Gastroesophageal sphincter (tissue), 4 donors: Measurements from ENCODE around the gene ARMH3. TPM values are rescaled to one million over a fixed set of nuclear protein-coding genes. Genes with fewer than 3 reads are reported as not detected.

Source experiments
- ATAC-seq: fragments of 150-250 bp; one replicate; pipeline ENCODE4 v1.9.1; 2016; ENCODE audit warnings: mild to moderate bottlenecking, moderate library complexity
- H3K27ac ChIP-seq, 4 donors: fragments of 200-600 bp; sonication (generic) in 3 of 4; 1 replicate in 3 of 4; 2 replicates in 1 of 4; pipeline ENCODE4 v1.5.1; 2016 to 2019
- H3K27me3 ChIP-seq: fragments of 200-600 bp; sonication (generic); one replicate; pipeline ENCODE4 v1.5.1; 2019
- H3K36me3 ChIP-seq, 2 donors: fragments of 200-600 bp; sonication (generic); one replicate each; pipeline ENCODE4 v1.5.1; 2019; ENCODE audit warnings: control low read depth in 1 of 2
- H3K4me1 ChIP-seq, 3 donors: fragments of 200-600 bp; sonication (generic); 1 replicate in 2 of 3; 2 replicates in 1 of 3; pipeline ENCODE4 v1.5.1; 2016 to 2019; ENCODE audit warnings: control low read depth in 2 of 3
- H3K4me3 ChIP-seq, 2 donors: fragments of 200-600 bp; sonication (generic); one replicate each; pipeline ENCODE4 v1.5.1; 2019; ENCODE audit warnings: mild to moderate bottlenecking in 1 of 2, moderate library complexity in 1 of 2
- H3K9me3 ChIP-seq, 3 donors: fragments of 200-600 bp; sonication (generic); one replicate each; pipeline ENCODE4 v1.5.1; 2017 to 2019; ENCODE audit warnings: control low read depth in 2 of 3
- CTCF ChIP-seq, 4 experiments: fragments of 200-600 bp in 2 of 4; fragments of 450-650 bp in 2 of 4; sonication (generic) in 1 of 4; IDR thresholded peaks; one replicate each; pipeline ENCODE4 v1.5.1; 2017 to 2019; ENCODE audit warnings: antibody characterized with exemption in 4 of 4, mild to moderate bottlenecking in 2 of 4, moderate library complexity in 2 of 4
- EP300 ChIP-seq: sonication (generic); formaldehyde crosslinking; IDR thresholded peaks from one replicate; pipeline ENCODE4 v1.6.1; 2017; ENCODE audit warnings: antibody characterized with exemption, mild to moderate bottlenecking
- POLR2A ChIP-seq, 2 donors: fragments of 450-650 bp; IDR thresholded peaks; one replicate each; pipeline ENCODE4 v1.6.1; 2017; ENCODE audit warnings: antibody characterized with exemption in 2 of 2, mild to moderate bottlenecking in 2 of 2, moderate library complexity in 1 of 2
- POLR2AphosphoS5 ChIP-seq: sonication (generic); formaldehyde crosslinking; IDR thresholded peaks from one replicate; pipeline ENCODE4 v1.6.1; 2017; ENCODE audit warnings: antibody characterized with exemption
- WGBS, 2 donors: methylation state at CpG; one replicate each; pipeline ENCODE4 v1.1.5; 2018; ENCODE audit warnings: low coverage in 1 of 2; 5-methylcytosine and 5-hydroxymethylcytosine counted together
- total RNA-seq, 4 donors: library from RNA; depleted of rRNA; stranded (reverse); fragments of >200 nt; gene quantifications; one replicate each; pipeline ENCODE4 v1.1.0, GENCODE V29; 2016

The ARMH3 gene
- total RNA-seq, 4 donors from 2014 or later, result 12.4 to 17.2 (median 14.9) TPM

- H3K4me3 ChIP-seq, result no peak overlapping the region
- TF ChIP-seq EP300 (no peak), POLR2AphosphoS5 (no peak), POLR2A (IDR thresholded peaks at IDR 0.05) (no peak)
- H3K36me3 ChIP-seq, result peaks cover 0 to 14% of the 10 kb centered on the region in 2 donors
- no peaks in the 10 kb centered on the region for H3K27me3 ChIP-seq
- H3K9me3 ChIP-seq, result peaks cover 0 to 12% (median 0%) of the 10 kb centered on the region in 3 donors
- H3K27ac ChIP-seq, result no peak overlapping the region
- 85 to 100% methylated on average over 1 to 2 of the region's 2 CpGs for WGBS, 2 donors
- H3K4me1 ChIP-seq, result no peaks in the 10 kb centered on the region
- ATAC-seq, result no peak
Observed at GRCh38 chr10:101859530-101859929, 196.4 kb downstream of the ARMH3 start.

GRCh38 chr10:101858723-101859500, 197.1 kb downstream of the ARMH3 start:
- no peaks in the 10 kb centered on the region for H3K4me1 ChIP-seq
- 50 to 64% methylated on average over 2 to 3 of the region's 3 CpGs for WGBS, 2 donors
- no peak overlapping the region for H3K27ac ChIP-seq

GRCh38 chr10:101857802-101858476, 198.0 kb downstream of the ARMH3 start:
- H3K4me3 ChIP-seq, result no peak overlapping the region
- TF ChIP-seq EP300 (no peak), POLR2A (IDR thresholded peaks at IDR 0.05) (no peak), POLR2AphosphoS5 (no peak), CTCF (IDR thresholded peaks at IDR 0.05) (no peak)
- peaks cover 0 to 14% of the 10 kb centered on the region in 2 donors for H3K36me3 ChIP-seq
- no peak for ATAC-seq
- WGBS, 2 donors, result 0% methylated on average over 1 of the region's 1 CpG; no CpG with 5 or more reads in 1 of the 2 donors
- no peak overlapping the region for H3K27ac ChIP-seq
- H3K27me3 ChIP-seq, result no peaks in the 10 kb centered on the region
- H3K4me1 ChIP-seq, result no peaks in the 10 kb centered on the region
- peaks cover 0 to 12% (median 0%) of the 10 kb centered on the region in 3 donors for H3K9me3 ChIP-seq

More at GRCh38 chr10:101858723-101859500, 197.1 kb downstream of the ARMH3 start:
- H3K36me3 ChIP-seq, result peaks cover 0 to 14% of the 10 kb centered on the region in 2 donors
- no peak for TF ChIP-seq EP300
- no peak for TF ChIP-seq POLR2AphosphoS5
- TF ChIP-seq POLR2A (IDR thresholded peaks at IDR 0.05), result no peak
- TF ChIP-seq CTCF (IDR thresholded peaks at IDR 0.05), result no peak
- peaks cover 0 to 12% (median 0%) of the 10 kb centered on the region in 3 donors for H3K9me3 ChIP-seq
- no peaks in the 10 kb centered on the region for H3K27me3 ChIP-seq
- ATAC-seq, result no peak
- H3K4me3 ChIP-seq, result no peak overlapping the region

GRCh38 chr10:101856626-101857025, 199.3 kb downstream of the ARMH3 start:
- TF ChIP-seq CTCF (IDR thresholded peaks at IDR 0.05), result no peak
- TF ChIP-seq EP300, result no peak
- TF ChIP-seq POLR2A (IDR thresholded peaks at IDR 0.05), result no peak
- no peak for TF ChIP-seq POLR2AphosphoS5
- Histone ChIP-seq H3K9me3 (peaks cover 0 to 12% (median 0%) of the 10 kb centered on the region in 3 donors), H3K36me3 (peaks cover 0 to 11% of the 10 kb centered on the region in 2 donors), H3K27ac (no peak overlapping the region), H3K4me3 (no peak overlapping the region), H3K27me3 (no peaks in the 10 kb centered on the region), H3K4me1 (peaks cover 0 to 6% (median 0%) of the 10 kb centered on the region in 3 donors)
- no peak for ATAC-seq

GRCh38 chr10:101851411-101852116, 204.4 kb downstream of the ARMH3 start:
- H3K36me3 ChIP-seq, result peaks cover 0 to 54% of the 10 kb centered on the region in 2 donors
- H3K27ac ChIP-seq, result no peak overlapping the region
- no peak for ATAC-seq
- TF ChIP-seq POLR2A (IDR thresholded peaks at IDR 0.05) (no peak), EP300 (no peak), POLR2AphosphoS5 (no peak), CTCF (IDR thresholded peaks at IDR 0.05) (no peak)
- WGBS, 2 donors, result 70 to 80% methylated on average over 2 of the region's 4 CpGs
- H3K9me3 ChIP-seq, result no peaks in the 10 kb centered on the region
- H3K4me1 ChIP-seq, result peaks cover 0 to 20% (median 0%) of the 10 kb centered on the region in 3 donors
- H3K27me3 ChIP-seq, result peaks cover under 1% of the 10 kb centered on the region
- no peak overlapping the region for H3K4me3 ChIP-seq
